Measurements from ENCODE around the gene NCS1. TPM values are rescaled to one million over a fixed set of nuclear protein-coding genes. Genes with fewer than 3 reads are reported as not detected.

Gene NCS1
- total RNA-seq, 2 donors from 2014 or later = 4.5 to 26.1 TPM

- Histone ChIP-seq H3K4me1 (no peaks in the 10 kb centered on the region), H3K9me3 (no peaks in the 10 kb centered on the region), H3K27me3 (no peaks in the 10 kb centered on the region), H3K36me3 (no peaks in the 10 kb centered on the region), H3K27ac (no peak overlapping the region), H3K4me3 (no peak overlapping the region)
- TF ChIP-seq, protein P1, sequence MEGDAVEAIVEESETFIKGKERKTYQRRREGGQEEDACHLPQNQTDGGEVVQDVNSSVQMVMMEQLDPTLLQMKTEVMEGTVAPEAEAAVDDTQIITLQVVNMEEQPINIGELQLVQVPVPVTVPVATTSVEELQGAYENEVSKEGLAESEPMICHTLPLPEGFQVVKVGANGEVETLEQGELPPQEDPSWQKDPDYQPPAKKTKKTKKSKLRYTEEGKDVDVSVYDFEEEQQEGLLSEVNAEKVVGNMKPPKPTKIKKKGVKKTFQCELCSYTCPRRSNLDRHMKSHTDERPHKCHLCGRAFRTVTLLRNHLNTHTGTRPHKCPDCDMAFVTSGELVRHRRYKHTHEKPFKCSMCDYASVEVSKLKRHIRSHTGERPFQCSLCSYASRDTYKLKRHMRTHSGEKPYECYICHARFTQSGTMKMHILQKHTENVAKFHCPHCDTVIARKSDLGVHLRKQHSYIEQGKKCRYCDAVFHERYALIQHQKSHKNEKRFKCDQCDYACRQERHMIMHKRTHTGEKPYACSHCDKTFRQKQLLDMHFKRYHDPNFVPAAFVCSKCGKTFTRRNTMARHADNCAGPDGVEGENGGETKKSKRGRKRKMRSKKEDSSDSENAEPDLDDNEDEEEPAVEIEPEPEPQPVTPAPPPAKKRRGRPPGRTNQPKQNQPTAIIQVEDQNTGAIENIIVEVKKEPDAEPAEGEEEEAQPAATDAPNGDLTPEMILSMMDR (IDR thresholded peaks at IDR 0.05) = peak in 1 of 2 donors; percentile 22
- DNase-seq (ENCODE audit: low spot score) = no peak
These were observed 15.5 kb upstream of the NCS1 start for GRCh38 chr9:130156672-130157071.

- TF ChIP-seq, protein P1 (IDR thresholded peaks at IDR 0.05) = no peak
- no peak for DNase-seq (ENCODE audit: low spot score)
- H3K9me3 ChIP-seq = no peaks in the 10 kb centered on the region
- no peak overlapping the region for H3K27ac ChIP-seq
- H3K27me3 ChIP-seq = no peaks in the 10 kb centered on the region
- H3K4me1 ChIP-seq = no peaks in the 10 kb centered on the region
- H3K4me3 ChIP-seq = no peak overlapping the region
- H3K36me3 ChIP-seq = no peaks in the 10 kb centered on the region
These were observed 15.1 kb upstream of the NCS1 start for GRCh38 chr9:130157079-130157478.

DNA sequence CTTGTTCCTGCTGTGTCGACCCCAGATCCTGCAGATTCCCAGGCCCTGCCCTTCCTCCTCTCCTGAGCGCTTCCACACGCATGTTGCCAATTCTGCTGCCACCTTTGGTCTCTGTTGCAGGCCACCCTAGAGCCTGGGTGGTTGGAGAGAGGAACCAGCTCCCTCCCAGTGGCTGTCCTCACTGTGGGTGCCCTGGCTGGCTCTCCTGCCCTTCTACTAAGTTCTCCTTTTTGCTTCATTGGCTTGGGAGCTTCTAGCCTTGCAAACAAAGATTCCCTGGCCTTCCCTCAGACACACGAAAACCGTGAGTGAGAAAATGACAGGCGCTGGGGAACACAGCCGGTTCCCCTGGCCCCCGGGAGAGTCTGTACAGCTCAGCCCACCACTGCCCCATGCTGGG, 14.2 kb upstream of the NCS1 start:
- H3K4me1 ChIP-seq = no peaks in the 10 kb centered on the region
- H3K9me3 ChIP-seq = no peaks in the 10 kb centered on the region
- H3K36me3 ChIP-seq = no peaks in the 10 kb centered on the region
- H3K4me3 ChIP-seq = no peak overlapping the region
- TF ChIP-seq, protein P1 (IDR thresholded peaks at IDR 0.05) = no peak
- no peak overlapping the region for H3K27ac ChIP-seq
- no peak for DNase-seq (ENCODE audit: low spot score)
- H3K27me3 ChIP-seq = no peaks in the 10 kb centered on the region

GRCh38 chr9:130159057-130159456, 13.1 kb upstream of the NCS1 start:
- no peak for DNase-seq (ENCODE audit: low spot score)
- H3K4me1 ChIP-seq = no peaks in the 10 kb centered on the region
- H3K27ac ChIP-seq = no peak overlapping the region
- no peaks in the 10 kb centered on the region for H3K36me3 ChIP-seq
- TF ChIP-seq, protein P1 (IDR thresholded peaks at IDR 0.05) = no peak
- no peaks in the 10 kb centered on the region for H3K9me3 ChIP-seq
- H3K27me3 ChIP-seq = no peaks in the 10 kb centered on the region
- H3K4me3 ChIP-seq = no peak overlapping the region

DNA sequence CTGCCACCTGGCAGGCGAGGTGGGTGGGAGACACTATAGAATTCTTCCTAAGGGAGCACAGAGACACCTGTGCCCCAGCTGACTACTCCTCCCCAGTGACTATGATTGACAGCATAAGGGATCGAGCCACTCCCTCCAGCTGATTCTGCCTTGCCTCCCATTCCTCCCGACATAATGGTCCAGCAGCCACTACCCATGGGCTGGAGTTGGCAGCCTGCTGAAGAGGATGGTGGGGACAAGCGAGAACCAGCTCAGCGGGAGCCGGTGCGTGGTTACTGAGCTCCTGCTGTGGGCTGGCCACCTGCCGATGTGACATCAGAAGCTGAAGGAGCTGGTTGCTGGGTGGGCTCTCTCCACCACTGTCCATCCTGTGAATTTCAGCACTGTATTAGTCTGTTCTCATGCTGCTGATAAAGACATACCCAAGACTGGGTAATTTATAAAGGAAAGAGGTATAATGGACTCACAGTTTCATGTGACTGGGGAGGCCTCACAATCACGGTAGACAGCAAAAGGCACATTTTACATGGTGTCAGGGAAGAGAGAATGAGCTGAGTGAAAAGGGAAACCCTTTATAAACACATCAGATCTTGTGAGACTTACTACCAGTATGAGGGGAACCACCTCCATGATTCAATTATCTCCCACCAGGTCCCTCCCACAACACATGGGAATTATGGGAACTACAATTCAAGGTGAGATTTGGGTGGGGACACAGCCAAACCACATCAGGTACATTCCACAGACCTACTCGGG, 12.1 kb upstream of the NCS1 start:
- H3K4me1 ChIP-seq = no peaks in the 10 kb centered on the region
- H3K27me3 ChIP-seq = no peaks in the 10 kb centered on the region
- H3K27ac ChIP-seq = no peak overlapping the region
- no peak overlapping the region for H3K4me3 ChIP-seq
- no peak for DNase-seq (ENCODE audit: low spot score)
- TF ChIP-seq, protein P1 (IDR thresholded peaks at IDR 0.05) = no peak
- H3K36me3 ChIP-seq = no peaks in the 10 kb centered on the region
- H3K9me3 ChIP-seq = no peaks in the 10 kb centered on the region

Data from right atrium auricular region (tissue), 2 donors.